GM19324 (cell line): ENCODE results near the gene C9orf153.
"Not testable (repeated sequence)": the region's sequence is repeated elsewhere in the genome, so short reads cannot be mapped to it uniquely, and the experiment has no call there.

ENCODE experiments used
- ATAC-seq: cut with Tn5 transposase; IDR thresholded peaks from one replicate; pipeline ENCODE4 v1.9.1; 2021; ENCODE audit warnings: mild to moderate bottlenecking, moderate library complexity; ENCODE audit not compliant: unreplicated experiment, low FRiP score

Gene C9orf153

GRCh38 chr9:86259557-86259956, at the start of gene C9orf153:
TSS of gene C9orf153 (minus strand) at chr9:86259657. CDS start at chr9:86229603, 30,054 bp downstream.
- no peak for ATAC-seq

GRCh38 chr9:86308687-86309086, 49.2 kb upstream of the C9orf153 start:
- no peak for ATAC-seq

- ATAC-seq = no peak
These were observed 44.8 kb upstream of the C9orf153 start for GRCh38 chr9:86304236-86304730.

GRCh38 chr9:86303316-86303975, 44.0 kb upstream of the C9orf153 start:
- no peak for ATAC-seq

- ATAC-seq = no peak
These were observed 42.2 kb upstream of the C9orf153 start for GRCh38 chr9:86301686-86302085.

- no peak for ATAC-seq
These were observed 41.2 kb upstream of the C9orf153 start for GRCh38 chr9:86300701-86301100.

GRCh38 chr9:86298873-86299272, 39.4 kb upstream of the C9orf153 start:
- ATAC-seq = no peak

- ATAC-seq = not testable (repeated sequence)
These were observed 30.9 kb upstream of the C9orf153 start for GRCh38 chr9:86290341-86290740.

- no peak for ATAC-seq
These were observed 29.2 kb upstream of the C9orf153 start for GRCh38 chr9:86288499-86289198.

GRCh38 chr9:86287013-86287412, 27.6 kb upstream of the C9orf153 start:
- no peak for ATAC-seq

GRCh38 chr9:86286278-86286677, 26.8 kb upstream of the C9orf153 start:
- ATAC-seq = no peak

- no peak for ATAC-seq
These were observed 25.8 kb upstream of the C9orf153 start for GRCh38 chr9:86285261-86285660.

- ATAC-seq = no peak
These were observed 23.6 kb upstream of the C9orf153 start for GRCh38 chr9:86282979-86283535.

GRCh38 chr9:86282077-86282978, 22.9 kb upstream of the C9orf153 start, which contains the start of gene ISCA1:
TSS of gene ISCA1 (minus strand) at chr9:86282538. CDS start at chr9:86282458, 80 bp downstream.
- ATAC-seq = peak; percentile 89

- peak; percentile 4 for ATAC-seq
These were observed 22.2 kb upstream of the C9orf153 start for GRCh38 chr9:86281593-86282076.

- no peak for ATAC-seq
These were observed 21.1 kb upstream of the C9orf153 start for GRCh38 chr9:86280580-86280979.

GRCh38 chr9:86279839-86280238, 20.4 kb upstream of the C9orf153 start:
- ATAC-seq = no peak

- no peak for ATAC-seq
These were observed 17.6 kb upstream of the C9orf153 start for GRCh38 chr9:86277072-86277471.

GRCh38 chr9:86275962-86276361, 16.5 kb upstream of the C9orf153 start:
- ATAC-seq = no peak
